Nucleus accumbens (tissue), 56 donors: ENCODE results near the gene TIMM44.
A peak's percentile ranks its signal among the peaks of the same experiment; 100 is the strongest.
"Not testable (repeated sequence)": the region's sequence is repeated elsewhere in the genome, so short reads cannot be mapped to it uniquely, and the experiment has no call there.

ENCODE experiments used
- DNase-seq, 56 donors: peaks; one replicate each; lab custom pipeline; 2025; lab: John Stamatoyannopoulos, UW

TIMM44 gene

DNA sequence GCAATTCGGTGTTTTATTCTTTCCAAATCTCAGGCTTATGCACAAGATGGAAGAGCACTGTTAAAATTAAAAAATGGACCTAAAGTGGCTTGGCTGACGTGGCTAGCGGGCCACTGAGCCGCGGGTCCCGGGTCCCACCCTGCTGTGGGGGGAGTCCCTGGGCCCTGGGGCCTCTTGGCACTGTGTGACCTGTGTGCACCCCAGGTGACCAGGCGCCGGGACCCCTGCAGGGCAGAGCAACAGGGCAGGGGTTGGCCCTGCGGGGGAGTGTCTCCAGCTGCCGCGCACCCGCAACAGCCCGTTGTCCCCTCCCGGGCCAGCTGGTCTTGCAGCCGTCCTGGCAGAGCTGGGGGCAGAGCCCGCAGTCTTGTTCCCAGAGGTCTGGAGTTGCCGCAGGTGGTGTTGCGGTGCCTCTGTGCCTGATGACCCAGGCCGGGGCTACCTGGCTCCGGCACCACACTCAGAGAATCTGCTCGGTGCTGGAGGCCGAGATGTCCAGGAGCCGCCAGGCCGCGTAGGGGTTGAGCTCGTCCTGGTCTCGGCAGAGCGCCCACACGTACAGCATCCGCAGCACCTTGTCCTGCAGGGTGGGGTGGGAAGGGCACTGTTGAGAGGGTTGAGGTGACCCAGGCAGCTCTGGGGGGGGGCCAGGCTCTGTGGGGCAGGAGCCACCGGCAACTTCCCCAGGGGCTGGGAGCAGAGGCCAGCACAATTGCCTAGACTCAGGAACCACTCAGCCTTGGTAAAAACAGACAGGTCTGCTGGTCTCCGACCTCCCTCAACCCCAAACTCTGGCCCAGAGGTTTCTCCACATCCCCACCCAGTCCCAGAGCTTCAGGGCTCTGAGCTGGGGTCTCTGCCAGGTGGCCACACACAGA is 16.5 kb downstream of the TIMM44 start:
- DNase-seq: no peak

DNA sequence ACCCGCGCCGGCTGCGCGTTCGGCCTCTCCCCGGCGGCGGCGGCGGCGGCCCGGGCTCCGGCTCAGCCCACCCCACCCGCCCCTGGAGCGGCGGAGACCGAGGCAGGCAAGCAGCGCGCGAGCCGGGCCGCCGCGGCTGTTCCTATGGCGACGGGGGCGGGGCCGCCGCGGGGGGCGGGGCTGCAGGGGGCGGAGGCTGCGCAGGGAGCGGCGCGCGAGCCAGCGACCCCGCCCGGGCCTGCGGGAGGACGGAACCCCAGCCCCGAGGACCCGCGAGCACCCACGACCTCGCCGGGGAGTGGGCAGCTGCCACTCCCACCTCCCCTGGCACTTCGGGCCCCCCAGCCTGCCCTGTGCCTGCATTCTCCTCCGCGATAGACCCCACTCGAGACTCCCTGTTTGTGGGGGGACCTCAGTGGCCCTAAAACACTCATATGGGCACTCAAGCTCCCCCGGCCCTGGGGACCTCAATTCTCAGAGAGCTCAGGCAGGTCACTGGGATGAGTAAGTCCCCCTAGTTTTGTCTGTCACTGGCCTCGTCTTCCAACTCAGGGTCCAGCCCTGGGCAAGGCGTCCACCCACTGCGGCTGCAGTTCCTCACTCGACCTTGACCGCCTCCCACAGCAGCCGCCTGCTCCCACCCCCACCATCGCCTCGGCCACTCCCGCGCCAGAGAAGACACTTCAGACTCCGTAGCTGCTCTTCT is 17.3 kb downstream of the TIMM44 start, which contains the start of gene CTXN1:
TSS of gene CTXN1 (minus strand) at position 115 of the 706 bp plus-strand sequence. CDS start 597 bp downstream, outside the sequence.
- peak in 42 of 56 donors; percentile 9 to 80 (median 42) for DNase-seq

DNA sequence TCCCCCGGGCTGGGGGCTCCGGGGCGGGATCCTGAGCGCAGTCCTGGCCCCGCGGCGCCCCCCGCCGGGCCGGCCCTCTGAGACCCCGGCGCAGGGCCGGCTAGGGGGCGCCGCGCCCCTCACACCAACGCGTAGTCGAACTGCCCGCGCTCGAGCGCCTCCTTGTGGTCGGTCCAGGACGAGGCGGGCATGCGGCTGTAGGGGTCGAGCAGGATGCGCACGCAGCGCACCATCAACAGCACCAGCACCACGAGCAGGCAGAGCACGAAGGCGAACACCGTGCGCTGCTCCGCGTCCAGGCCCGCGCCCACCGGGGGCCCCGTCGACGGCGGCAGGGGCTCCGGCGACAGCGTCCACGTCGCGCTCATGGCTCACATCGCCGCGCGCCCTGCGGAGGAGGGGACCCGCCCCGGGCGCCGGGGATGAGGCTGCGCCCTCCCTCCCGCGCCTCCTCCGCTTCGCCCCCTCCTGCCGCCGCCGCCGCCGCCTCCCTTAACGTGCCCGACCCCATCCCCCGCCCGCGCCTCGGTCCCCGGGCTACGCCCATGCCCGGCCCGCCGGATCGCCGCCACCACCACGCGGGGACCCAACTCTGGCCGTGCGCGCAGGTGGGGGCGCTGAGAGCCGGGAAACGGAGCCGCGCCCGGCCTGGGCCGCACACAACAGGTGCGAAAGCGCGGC is 18.2 kb downstream of the TIMM44 start:
- peak in 34 of 56 donors; percentile 2 to 78 (median 29) for DNase-seq

DNA sequence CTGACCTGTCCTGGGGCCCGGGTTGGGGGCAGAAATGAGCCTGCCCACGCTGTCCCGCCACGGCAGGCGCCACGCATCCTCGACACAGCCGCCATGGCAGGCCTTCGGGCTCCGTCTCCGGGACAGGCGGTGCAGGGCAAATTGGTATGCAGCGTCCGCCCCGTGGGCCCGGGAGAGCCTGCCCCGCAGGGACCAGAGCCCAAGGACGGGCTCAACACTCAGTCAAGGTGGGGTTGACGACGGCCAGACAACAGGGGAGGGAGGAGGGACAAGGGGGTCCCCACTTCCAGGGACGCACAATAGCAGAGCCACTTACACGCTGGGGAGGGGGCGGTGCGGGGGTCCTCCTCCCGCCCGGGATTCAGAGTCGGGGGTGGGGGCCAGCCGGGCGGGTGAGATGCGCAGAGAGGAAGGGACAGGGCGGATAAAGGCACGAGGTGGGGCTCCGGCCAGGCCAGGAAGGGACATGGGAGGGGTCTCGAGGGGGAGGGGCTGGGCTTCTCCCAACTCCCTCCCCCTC is 18.8 kb downstream of the TIMM44 start:
- DNase-seq: peak in 1 of 56 donors; percentile 44

DNA sequence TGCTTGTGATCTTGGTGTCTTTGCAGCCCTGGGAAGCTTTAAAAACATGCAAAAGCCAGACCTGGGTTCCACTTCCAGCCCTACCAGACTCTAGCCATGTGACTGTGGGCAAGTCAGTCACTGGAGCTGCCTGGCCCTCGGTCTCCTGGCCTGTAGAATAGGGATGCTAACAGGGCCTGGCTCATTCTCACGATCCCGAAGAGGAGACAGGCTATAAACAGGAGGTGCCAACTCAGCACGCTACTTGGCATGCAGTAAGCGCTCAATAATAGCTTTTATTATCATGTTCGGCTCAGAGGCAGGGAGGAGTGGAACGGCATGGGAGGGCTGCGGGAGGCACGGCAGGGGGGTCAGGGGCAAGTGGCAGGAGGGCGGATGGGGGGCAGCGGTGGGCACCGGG is 19.2 kb downstream of the TIMM44 start:
- peak in 2 of 56 donors; percentile 23 to 44 for DNase-seq

DNA sequence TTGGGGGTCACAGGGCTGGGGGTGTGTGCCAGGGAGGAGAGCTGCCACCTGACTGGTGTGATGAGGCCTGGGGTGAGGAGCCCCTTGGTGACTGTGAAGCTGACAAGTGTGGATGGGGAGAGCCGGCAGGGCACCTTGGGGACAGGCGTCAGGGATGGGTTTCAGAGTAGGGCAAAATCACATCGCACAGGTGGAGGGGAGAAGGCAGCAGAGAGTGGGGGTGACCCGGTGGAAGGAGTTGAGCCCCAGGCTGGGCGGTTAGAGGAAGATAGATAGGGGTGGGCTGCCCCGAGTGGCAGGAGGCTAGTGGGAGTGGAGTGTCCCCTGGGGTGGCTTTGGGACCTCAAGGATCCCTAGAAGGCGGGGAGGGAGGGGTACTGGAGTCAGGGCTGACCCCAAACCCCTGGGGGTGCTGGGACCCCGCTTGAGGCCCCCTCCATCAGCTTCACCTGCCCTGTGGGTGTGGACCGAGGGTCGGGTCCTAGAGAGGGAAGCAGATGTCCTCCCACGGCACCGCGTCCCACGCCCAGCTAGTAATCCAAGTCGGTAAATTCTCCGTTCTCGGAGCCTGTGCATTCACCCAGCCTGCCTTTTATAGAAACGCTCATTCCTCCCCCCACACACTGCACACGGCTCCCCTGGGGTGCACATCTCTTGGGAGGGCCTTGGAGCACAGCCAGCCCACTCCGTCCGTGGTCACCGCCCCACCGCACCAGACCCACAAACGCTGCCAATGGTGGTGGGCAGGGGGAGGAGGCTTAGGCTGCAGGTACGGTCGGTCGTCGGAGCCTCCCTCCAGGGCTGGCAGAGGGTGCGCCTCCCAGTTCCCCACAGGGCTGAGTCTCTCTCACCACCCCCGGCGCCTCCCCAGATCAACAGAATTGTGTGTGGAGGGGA is 19.9 kb downstream of the TIMM44 start:
- peak in 36 of 56 donors; percentile 5 to 84 (median 44) for DNase-seq

DNA sequence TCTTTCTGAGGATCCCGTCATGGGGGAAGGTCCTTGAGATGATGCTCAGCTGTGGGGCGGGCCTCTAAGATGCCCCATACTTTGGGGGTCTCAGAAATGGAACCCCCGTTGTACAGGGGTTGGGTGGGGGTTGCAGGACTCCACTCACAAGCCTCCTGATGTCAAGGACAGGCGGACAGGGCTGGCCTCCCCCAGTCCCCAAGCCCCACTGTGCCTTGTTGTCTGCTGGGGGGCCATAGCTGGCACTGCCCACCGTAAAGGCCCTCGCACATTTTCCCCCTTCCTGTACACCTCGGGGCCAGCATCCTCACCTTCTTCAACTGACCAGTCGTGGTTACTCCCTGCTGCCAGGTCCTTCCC is 20.6 kb downstream of the TIMM44 start:
- DNase-seq: no peak

DNA sequence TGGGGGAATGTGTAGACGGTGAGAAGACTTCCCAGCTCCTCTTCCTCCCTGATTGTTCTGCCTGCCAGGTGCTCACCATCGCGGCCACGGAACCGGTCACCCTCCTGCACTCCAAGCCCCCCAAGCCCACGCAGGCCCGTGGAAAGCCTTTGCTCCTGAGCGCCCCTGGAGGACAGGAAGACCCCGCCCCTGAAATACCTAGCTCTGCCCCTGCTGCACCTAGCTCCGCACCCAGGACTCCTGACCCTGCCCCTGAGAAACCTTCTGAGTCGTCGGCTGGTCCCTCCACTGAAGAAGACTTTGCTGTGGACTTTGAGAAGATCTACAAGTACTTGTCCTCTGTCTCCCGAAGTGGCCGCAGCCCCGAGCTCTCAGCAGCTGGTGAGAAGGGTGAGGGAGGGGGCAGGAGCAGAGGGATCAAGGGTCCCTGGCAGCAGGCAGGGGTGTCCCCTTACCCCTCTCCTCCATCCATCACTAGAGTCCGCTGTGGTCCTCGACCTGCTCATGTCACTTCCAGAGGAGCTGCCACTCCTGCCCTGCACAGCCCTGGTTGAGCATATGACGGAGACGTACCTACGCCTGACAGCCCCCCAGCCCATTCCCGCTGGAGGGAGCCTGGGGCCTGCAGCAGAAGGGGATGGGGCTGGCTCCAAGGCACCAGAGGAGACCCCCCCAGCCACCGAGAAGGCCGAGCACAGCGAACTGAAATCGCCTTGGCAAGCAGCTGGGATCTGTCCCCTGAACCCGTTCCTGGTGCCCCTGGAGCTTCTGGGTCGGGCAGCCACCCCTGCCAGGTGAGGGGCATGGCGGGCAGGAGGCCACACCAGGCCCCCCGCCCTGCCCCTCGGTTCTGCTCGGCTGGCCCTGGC is 21.3 kb downstream of the TIMM44 start:
- DNase-seq: peak in 1 of 56 donors; percentile 14

DNA sequence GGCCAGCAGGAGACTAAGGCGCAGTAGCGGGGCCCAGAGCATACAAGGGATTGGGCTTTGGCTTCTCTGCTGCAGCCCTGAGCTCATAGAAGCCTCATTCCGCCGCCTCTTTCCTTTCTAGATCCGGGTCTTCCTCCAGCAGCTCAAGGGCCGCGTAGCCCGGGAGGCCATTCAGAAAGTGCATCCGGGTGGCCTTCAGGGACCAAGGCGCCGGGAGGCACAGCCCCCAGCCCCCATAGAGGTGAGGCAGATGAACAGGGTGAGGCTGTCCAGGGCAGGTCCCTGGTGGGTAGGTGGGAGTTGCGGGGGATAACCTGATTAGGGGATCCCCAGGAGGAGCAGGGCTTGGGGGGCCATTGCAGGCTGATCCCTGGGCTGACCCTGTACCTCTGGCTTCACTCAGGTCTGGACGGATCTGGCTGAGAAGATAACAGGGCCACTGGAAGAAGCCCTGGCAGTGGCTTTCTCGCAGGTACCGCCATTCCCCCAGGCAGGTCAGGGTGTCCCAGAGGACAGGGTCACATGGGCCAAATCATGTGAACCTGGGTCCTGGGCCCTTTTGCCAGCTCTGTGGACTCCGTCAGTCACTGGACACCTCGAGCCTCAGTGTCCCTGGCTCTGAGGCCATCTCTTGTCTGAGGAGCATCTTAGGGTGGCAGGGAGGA is 22.0 kb downstream of the TIMM44 start:
- DNase-seq: peak in 3 of 56 donors; percentile 20 to 51 (median 43)

DNA sequence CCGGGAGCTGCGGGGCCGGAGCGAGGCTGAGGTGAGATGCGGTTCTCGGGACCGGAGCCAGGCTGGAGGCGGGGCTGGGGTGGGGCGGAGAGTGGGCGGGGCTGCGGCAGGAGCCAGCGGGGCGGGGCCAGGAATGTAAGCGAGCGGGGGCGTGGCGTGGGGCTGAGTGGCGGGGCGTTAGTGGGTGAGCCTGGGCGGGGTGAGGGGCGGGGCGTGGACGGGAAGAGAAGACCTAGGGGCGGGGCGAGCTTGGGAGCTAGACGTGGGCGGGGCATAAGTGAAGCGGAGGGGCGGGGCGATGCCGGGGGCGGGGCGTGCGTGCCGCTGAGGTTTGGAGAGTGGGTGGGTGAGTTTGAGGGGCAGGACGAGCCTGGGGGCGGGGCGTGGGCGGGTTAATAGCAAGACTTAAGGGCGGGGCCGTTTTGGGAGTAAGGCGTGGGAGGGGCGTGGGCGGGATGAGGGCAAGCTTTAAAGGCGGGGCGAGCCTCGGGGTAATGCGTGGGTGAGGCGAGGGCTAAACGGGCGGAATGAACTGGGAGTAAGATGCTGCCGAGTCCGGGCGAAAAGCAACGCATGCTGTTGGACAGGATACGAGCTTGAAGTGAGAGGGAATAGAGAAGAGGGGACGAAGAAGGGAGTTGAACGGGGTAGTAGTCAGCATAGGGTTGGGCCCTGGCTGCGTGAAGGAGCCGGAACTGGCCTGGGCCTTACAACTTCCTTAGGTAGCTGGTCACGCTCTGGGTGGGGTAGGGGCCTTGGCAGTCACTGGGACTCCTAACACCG is 22.8 kb downstream of the TIMM44 start:
- DNase-seq: peak; percentile 77 to 100 (median 97)

DNA sequence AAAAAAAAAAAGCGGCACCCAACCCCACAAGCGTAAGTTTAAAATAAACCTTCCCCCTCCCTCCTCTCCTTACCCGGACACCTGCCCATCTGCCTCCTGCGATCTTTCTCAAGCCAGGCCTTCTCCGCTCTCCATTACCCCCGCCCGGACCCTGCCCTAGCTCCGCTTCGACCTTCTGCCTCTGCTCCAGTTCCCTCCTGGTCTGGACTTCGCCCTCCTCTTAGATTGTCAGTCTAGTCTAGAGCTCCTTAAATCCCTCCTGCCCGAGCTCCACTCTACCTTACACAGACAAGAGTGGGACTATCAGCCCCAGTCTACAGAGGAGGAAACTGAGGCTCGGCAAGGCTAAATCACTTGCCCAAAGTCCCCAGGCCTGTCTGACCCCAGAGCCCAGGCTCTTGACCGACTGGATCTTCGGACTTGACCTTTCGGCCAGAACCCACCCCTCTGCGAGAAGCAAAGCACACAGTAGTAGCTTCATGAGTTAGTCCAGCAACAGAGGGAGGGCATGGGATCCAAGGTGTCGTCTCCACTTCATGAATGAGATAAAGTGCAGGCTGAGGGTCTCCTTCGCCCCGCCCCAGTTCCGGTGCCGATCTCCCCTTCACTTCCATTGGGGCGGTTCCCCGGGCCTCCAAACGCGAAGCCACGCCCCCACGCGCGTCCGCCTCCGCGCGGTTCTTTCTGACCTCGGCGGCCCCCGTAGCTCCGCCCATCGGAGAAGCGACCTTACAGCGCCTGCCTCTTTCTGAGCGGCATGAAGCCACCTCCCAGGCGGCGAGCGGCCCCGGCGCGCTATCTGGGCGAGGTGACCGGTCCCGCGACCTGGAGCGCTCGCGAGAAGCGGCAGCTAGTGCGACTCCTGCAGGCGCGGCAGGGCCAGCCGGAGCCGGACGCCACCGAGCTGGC is 23.6 kb downstream of the TIMM44 start, which contains the start of gene SNAPC2:
TSS of gene SNAPC2 (plus strand) at position 729 of the 909 bp plus-strand sequence. CDS start at position 758, 29 bp downstream.
- peak in 55 of 56 donors; percentile 62 to 98 (median 92) for DNase-seq

DNA sequence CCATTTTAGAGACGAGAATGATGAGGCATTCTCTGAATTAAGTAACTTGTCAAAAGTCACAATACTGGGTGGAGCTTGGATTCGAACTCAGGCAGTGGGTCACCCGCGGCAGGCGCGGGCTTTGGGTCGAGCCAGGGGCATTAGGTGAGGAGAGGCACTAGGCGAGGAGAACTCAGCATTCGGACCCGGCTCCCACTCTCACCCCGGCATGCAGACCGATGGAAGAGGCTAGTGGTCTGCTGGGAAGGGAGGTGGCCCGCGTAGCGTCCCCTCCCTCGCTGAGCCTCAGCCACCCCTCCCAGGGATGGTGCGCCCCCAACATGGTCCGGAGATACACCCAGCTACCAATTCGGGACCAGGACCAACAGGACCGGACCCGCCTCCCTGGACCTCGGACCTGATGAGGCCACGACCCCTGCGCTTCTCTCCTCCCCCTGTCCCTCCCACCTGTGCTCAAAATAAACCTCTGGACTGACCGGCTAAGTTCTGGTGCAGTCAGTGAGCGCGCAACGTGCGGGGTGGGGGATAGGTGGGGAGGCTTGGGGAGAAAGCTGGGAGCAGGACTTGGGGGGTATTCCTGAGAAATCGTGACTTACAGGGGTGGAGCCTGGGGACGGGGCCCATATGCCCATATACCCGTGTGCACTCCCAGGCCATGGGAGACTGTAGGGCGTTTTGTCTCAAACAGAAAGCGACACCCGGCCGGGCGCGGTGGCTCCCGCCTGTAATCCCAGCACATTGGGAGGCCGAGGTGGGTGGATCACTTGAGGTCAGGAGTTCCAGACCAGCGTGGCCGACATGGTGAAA is 24.6 kb downstream of the TIMM44 start:
- peak in 1 of 56 donors; percentile 9 for DNase-seq

DNA sequence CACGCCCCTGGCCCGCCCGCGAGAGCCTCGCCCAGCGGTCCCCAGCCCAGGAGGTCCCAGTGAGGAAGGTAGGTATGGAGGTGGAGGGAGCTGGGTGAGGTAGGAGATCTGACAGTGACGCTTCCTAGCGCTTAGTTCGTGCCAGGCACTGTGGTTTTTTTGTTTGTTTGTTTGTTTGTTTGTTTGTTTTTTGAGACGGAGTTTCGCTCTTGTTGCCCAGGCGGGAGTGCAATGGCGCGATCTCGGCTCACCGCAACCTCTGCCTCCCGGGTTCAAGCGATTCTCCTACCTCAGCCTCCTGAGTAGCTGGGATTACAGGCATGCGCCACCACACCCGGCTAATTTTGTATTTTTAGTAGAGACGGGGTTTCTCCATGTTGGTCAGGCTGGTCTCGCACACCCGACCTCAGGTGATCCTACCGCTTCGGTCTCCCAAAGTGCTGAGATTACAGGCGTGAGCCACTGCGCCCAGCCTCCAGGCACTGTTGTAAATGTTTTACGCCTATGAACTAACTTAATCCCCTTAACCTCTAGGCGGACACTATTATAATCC is 25.3 kb downstream of the TIMM44 start:
- not testable (repeated sequence) for DNase-seq

DNA sequence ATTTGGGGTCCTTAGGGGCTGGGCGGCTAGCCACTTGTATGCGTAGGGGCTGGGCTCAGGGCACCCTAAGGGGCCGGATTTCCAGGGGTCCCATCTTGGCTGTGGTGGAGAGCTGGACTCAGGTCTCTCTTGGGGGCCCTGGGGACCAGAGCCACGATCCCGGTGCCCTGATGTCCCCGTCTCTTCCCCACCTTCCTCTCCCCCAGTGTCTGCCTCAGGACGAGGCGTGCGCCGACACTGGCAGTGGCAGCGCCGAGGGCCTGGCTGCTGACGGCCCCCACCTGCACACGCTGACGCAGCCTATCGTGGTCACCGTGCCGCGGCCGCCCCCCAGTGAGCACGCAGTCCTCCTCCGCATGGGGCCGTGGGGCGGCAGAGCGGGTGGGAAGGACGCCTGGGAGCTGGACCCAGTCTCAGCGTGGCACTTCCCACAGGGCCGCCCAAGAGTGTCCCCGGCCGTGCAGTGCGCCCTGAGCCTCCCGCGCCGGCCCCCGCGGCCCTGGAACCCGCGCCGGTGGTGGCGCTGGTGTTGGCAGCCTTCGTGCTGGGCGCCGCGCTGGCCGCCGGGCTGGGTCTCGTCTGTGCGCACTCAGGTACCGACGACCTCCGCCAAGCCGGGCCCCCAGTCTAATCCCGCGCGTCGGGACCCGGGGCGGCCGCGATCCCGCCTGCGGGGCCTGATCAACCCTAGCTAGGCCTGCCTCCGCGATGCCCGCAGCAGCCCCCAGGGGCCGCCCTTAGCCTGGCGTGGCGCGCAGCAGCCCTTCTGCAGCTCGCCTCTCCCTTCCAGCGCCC is 26.0 kb downstream of the TIMM44 start:
- peak in 7 of 56 donors; percentile 11 to 52 (median 13) for DNase-seq
